ENCODE measurements around the gene DMRTC2.

The DMRTC2 gene

GRCh38 chr19:41892173-41892902, 47.5 kb downstream of the DMRTC2 start:
- H3K4me3 ChIP-seq (ENCODE audit: low read depth, low read length): no peak overlapping the region
- no peak for TF ChIP-seq CTCF (IDR thresholded peaks at IDR 0.05; ENCODE audit: low read depth, low read length)

GRCh38 chr19:41893899-41894298, 49.1 kb downstream of the DMRTC2 start:
- H3K4me3 ChIP-seq (ENCODE audit: low read depth, low read length): no peak overlapping the region
- 0 out of 2 replicates have a peak, but pooled peaks have one; percentile 8 for TF ChIP-seq CTCF (IDR thresholded peaks at IDR 0.05; ENCODE audit: low read depth, low read length)

- no peak for TF ChIP-seq CTCF (IDR thresholded peaks at IDR 0.05; ENCODE audit: low read depth, low read length)
- H3K4me3 ChIP-seq (ENCODE audit: low read depth, low read length): no peak overlapping the region
Measured at GRCh38 chr19:41894350-41894749, 49.5 kb downstream of the DMRTC2 start.

- TF ChIP-seq CTCF (IDR thresholded peaks at IDR 0.05; ENCODE audit: low read depth, low read length): 0 out of 2 replicates have a peak, but pooled peaks have one; percentile 16
- no peak overlapping the region for H3K4me3 ChIP-seq (ENCODE audit: low read depth, low read length)
Measured at GRCh38 chr19:41895745-41896580, 51.1 kb downstream of the DMRTC2 start.

- H3K4me3 ChIP-seq (ENCODE audit: low read depth, low read length): no peak overlapping the region
Measured at GRCh38 chr19:41896581-41896942, 51.7 kb downstream of the DMRTC2 start.

GRCh38 chr19:41897181-41897580, 52.3 kb downstream of the DMRTC2 start:
- no peak for TF ChIP-seq CTCF (IDR thresholded peaks at IDR 0.05; ENCODE audit: low read depth, low read length)
- H3K4me3 ChIP-seq (ENCODE audit: low read depth, low read length): no peak overlapping the region

More at GRCh38 chr19:41896581-41896942, 51.7 kb downstream of the DMRTC2 start:
- no peak for TF ChIP-seq CTCF (IDR thresholded peaks at IDR 0.05; ENCODE audit: low read depth, low read length)

GRCh38 chr19:41897820-41898219, 53.0 kb downstream of the DMRTC2 start:
- no peak overlapping the region for H3K4me3 ChIP-seq (ENCODE audit: low read depth, low read length)
- no peak for TF ChIP-seq CTCF (IDR thresholded peaks at IDR 0.05; ENCODE audit: low read depth, low read length)

All from WI38 (cell line).